HTR-8/SVneo (cell line): ENCODE measurements around the gene SBK1.
A peak's percentile ranks its signal among the peaks of the same experiment; 100 is the strongest.
"Not testable (repeated sequence)": the region's sequence is repeated elsewhere in the genome, so short reads cannot be mapped to it uniquely, and the experiment has no call there.

Source experiments
- DNase-seq: peaks from one replicate; pipeline ENCODE4 v3.0.0; 2011; ENCODE audit warnings: low spot score, mixed read lengths; ENCODE audit not compliant: insufficient read length
- FAIRE-seq: peaks from 2 replicates; lab custom pipeline; 2011; peaks lifted over from hg19 to GRCh38; lab: Jason Lieb, UNC

SBK1 gene

DNA sequence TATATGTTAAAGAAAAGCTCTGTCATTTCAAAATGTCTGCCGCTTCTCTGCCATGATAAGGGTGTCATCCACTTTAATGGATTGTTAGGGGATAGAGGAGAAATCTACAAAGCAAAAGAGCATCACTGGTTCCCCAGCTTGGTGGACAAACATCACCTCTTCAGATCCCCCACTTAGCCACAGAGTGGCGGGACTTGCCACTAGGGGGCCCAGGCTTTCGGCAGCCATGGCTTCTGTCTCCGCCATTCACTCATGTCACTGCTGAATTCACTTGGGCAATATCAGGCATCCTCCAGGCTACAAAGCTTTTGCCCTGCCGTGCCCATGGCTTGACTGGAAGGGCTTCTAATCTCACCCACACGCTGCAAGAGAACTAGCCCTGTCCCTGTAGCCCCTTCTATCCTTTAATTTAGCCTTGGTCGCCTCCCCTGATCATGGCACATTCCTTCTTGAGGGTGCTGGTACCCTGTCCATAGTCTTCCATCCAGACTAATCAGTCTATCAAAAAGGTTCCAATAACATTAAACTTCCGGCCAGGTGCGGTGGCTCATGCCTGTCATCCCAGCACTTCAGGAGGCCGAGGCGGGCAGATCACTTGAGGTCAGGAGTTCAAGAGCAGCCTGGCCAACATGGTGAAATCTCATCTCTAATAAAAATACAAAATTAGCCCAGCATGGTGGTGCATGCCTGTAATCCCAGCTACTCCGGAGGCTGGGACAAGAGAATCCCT, 34.7 kb downstream of the SBK1 start:
- DNase-seq, result peak; percentile 69
- FAIRE-seq, result no peak

DNA sequence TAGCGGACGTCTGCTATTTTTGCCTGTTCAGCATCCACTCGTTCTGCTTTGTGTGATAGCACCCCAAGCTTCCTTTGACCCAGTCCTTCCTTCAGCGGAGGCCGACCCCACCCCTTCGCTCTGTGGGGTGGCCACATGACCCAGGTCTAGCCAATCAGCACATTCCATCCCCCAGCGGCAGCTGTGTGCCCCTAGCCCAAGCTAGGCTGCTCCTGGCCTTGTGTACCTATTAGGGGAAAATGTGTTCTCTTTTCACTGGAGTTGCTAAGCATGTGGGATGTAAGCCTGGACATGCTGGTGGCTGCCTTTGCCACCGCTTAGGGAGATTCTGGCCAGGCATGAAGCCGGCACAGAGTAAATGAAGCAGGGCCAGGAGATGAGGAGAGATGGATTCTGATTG, 37.9 kb downstream of the SBK1 start:
- DNase-seq, FAIRE-seq: not testable (repeated sequence)

DNA sequence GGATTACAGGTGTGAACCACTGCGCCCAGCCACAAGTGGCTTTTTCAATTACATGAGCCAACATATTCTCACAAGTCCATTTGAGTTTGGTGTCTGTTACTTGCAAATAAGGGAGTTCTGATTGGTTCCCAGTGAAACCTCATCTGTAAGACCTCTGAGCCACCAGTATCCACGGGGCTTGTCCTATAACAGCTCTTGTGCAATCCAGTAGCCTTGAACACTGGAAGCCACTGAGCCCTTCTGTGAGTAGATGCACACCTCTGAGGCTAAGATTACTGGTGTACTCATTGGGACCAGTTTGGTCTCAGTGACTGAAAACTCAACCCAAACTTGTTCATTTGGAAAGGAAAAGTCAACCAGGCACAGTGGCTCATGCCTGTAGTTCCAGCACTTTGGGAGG, 38.7 kb downstream of the SBK1 start:
- not testable (repeated sequence) for DNase-seq, FAIRE-seq

DNA sequence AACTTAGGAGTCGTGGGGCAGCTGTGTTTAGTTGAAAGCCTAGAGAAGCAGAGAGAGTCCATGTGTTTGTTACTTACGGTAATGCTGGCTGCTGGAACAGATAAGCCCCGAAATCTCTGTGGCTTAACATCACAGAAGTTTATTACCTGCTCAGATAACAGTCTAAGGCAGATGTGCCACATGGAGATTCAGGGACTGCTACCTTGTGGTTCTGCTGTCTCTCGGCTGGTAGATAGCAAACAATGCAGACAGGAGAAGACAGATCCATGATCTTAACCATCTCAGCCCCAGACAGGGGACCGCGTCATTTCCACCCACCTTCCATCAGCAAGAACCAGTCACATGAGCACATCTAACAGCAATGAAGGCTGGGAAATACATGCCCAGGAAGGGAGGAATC, 40.3 kb downstream of the SBK1 start:
- not testable (repeated sequence) for FAIRE-seq, DNase-seq

DNA sequence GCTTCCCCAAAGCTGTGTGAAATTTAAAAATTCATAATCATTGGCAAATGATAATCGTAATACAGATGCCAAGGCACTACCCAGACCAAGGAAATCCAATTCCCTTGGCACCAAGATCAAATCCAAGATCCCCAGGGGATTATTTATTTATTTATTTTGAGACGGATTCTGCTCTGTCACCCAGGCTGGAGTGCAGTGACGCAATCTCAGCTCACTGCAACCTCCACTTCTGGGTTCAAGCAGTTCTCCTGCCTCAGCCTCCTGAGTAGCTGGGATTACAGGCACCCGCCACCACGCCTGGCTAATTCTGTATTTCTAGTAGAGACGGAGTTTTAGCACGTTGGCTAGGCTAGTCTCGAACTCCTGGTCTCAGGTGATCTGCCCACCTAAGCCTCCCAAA, 43.4 kb downstream of the SBK1 start:
- FAIRE-seq, DNase-seq: not testable (repeated sequence)

DNA sequence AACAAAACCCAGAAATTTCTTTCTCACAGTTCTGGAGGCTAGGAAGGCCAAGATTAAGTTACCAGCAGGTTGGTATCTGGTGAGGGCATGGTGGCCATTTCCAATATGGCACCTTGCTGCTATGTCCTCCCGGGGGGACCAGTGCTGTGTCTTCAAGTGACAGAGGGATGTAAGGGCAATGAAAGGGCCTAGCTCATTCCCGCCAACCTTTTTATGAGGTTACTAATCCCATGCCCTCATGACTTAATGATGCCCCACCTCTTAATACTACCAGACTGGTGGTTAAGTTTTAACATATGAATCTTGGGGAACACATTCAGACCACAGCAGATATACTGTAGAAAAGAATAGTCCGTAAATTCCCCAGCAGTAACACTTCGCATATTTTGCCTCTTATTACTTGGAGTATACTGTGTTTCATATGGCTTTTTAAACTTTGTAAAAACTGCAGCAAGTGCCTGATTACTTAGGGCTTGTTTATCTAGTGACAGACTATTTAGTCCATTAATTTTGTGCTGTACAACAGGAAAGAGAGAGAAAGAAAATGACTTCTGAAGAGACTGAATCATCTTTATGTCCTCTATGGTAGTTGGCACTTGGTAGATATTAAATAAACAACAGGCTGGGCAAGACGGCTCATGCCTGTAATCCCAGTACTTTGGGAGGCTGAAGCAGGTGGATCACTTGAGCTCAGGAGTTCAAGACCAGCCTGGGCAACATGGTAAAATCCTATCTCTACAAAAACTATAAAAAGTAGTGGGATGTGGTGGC, 44.8 kb downstream of the SBK1 start:
- not testable (repeated sequence) for DNase-seq, FAIRE-seq

DNA sequence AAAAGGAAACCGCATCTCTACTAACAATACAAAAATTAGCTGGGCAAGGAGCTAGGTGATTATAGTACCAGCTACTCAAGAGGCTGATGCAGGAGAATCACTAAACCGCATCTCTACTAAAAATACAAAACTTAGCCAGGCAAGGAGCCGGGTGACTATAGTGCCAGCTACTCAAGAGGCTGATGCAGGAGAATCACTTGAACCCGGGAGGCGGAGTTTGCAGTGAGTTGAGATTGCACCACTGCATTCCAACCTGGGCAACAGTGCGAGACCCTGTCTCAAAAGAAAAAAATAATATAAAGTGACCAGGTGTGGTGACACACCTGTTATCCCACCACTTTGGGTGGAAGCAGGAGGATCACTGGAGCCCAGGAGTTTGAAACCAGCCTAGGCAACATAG, 45.9 kb downstream of the SBK1 start:
- FAIRE-seq, DNase-seq: not testable (repeated sequence)

DNA sequence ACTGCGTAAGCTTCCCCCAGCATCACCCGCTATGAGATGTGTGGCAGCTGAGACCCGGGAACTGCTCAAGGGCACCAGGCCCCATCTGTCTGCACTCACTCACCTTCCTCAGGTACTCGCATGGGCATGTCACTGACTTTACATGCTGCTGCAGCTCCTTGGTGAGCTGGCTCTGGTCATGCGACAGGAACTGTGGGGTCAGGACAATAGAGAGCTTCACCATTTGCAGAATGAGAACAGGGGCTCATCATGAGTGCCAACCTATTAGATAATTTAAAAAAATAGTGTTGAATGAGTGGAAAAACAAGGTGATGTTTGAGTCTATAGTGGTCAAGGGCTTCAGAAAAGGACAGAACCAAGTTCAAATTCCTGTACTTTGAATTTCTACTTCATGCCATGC, 70.3 kb downstream of the SBK1 start:
- FAIRE-seq, DNase-seq: not testable (repeated sequence)

DNA sequence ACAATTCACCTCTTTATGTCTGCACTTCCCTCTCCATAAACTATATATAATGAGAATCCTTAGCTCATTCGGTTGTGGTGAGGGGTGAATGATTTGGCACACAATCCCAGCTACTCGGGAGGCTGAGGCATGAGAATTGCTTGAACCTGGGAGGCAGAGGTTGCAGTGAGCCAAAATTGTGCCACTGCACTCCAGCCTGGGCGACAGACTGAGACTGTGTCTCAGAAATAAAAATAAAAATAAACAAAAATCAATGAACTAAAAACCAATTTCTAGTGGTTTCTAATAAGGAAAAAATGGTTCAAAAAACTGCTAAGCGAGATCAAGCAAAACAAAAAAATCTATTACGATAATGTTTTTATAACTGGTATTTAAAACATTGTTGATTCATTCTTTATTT, 71.1 kb downstream of the SBK1 start, which contains the start of gene NPIPB6:
Gene NPIPB6 (minus strand): TSS at position 101 of the 400 bp plus-strand sequence. CDS start 686 bp downstream, outside the sequence.
- DNase-seq, FAIRE-seq: not testable (repeated sequence)

DNA sequence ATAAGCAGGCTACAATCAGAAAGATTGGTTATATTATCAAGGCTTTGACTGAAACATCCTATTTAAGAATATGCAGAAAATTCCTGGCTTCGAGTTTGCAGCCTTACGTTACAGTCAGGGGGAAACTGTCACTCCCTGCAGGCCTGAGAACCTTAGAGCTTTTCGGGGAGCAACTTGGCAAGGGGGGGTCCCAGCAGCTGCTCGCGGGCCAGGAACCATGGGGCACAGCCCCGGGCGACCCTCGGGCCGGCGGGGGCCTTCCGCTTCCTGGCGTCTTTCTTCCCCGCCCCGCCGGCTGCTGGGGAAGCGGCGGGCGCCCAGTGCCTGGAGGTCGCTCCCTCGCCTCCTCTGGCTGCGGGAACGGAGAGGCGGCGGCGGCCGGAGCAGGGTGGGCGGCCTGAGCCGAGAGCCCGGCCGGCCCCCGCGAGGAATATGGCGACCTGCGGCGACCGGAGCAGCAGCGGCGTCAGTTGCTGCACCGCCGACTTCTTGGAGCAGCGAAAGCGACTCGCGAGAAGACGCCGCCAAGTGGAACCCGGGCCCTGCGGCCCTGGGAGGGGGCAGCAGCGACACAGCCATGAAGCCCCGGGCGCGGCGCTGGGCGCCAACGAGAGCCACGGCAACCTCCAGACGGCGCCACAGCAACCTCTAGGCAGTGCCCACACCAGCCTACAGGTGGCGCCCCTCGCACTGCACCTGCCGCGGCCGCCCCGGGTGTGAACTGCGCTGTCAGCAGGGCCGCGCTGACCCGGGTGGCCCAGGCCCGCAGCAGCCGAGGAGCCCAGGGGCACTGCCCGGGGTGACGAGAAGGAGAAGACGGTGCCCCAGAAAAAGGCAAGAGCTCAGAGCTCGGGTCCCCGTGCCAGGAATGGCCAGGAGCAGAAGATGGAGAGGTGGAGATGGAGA, 72.2 kb downstream of the SBK1 start:
- peak; percentile 13 for FAIRE-seq
- not testable (repeated sequence) for DNase-seq

DNA sequence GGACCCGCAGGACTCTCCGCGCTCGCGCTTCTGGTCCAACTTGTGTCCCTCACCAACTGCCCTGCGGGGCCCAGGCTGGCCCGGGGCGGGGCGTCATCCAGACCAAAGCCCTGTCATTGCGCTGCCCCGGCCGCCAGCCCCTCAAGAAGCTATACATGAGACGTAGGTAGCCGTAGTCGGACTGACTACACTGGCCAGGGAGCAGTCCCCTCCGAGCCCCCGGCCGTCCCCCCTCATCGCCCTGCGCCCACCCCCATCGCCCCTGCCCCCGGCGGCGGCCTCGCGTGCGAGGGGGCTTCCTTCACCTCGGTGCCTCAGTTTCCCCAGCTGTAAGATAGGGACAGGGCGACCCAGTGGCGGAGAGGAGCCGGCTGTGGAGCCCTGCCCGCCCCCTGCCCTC, 75.6 kb downstream of the SBK1 start:
- FAIRE-seq, result not testable (repeated sequence)

More for the DNA sequence above, 75.6 kb downstream of the SBK1 start:
- DNase-seq, result not testable (repeated sequence)
